ENCODE measurements around the gene MAP4K3.

GRCh38 chr2:39421354-39421753 lies 15.7 kb downstream of the MAP4K3 start:
- TF ChIP-seq CTCF (IDR thresholded peaks at IDR 0.05) (no peak), POLR2A (IDR thresholded peaks at IDR 0.05) (no peak), POLR2AphosphoS5 (IDR thresholded peaks at IDR 0.05) (no peak), EP300 (IDR thresholded peaks at IDR 0.05) (no peak)
